NCI-H187 (cell line): ENCODE measurements around the gene DNAJB11.
"Not testable (repeated sequence)": the region's sequence is repeated elsewhere in the genome, so short reads cannot be mapped to it uniquely, and the experiment has no call there.

Source experiments
- DNase-seq, 2 experiments: peaks; one replicate each; lab custom pipeline; 2025; lab: John Stamatoyannopoulos, UW

Gene DNAJB11

GRCh38 chr3:186552408-186553031 is 18.0 kb upstream of the DNAJB11 start:
- DNase-seq: no peak

GRCh38 chr3:186564586-186564985 is 5.9 kb upstream of the DNAJB11 start:
- no peak for DNase-seq

GRCh38 chr3:186566772-186567071 is 3.8 kb upstream of the DNAJB11 start:
- DNase-seq: no peak

DNA sequence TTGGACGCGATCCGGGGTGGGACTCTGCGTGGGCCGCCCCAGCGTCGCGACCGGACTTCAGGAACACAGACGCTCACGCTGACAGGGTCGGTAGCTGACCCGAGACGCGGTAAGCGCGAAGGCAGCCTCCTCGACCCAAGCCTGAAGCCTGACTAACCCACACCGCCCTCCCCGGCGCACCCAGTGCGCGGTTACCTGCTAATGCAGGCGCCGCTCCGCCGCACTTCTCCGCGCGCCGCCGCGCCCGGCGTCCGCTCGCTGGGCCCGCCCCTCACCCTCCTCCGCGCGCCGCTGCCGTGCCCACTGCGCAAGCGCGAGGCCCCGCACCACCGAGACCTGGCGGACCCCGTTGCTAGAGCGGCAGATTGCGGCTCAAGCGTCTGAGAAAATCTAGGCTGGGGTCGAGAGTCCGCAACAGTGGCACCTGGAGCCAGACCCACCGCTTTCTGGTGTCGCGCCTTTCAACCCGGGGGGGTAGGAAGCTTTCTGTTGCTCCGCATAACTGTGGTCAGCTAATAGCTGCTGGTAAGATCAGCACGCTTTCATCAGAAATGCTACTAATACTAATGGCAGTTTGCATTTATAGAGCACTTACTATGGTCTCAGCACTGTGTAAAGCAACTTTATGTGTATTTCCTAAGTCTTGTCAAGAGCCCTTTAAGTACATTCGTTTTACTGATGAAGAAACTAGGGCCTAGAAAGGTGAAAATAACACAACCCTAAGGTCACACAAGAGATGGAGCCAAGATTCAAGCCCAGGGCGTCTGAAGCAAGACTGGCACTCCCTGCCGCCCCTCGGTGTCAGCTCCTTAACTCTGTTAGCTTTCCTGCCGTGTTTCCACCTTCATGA is 3.2 kb upstream of the DNAJB11 start, which contains the start of gene TBCCD1:
TBCCD1 (minus strand) TSS at position 268 of the 850 bp plus-strand sequence. CDS start 3,010 bp downstream, outside the sequence.
- DNase-seq: peak; percentile 71 to 80

GRCh38 chr3:186569361-186569760 is 1.2 kb upstream of the DNAJB11 start:
- not testable (repeated sequence) for DNase-seq

DNA sequence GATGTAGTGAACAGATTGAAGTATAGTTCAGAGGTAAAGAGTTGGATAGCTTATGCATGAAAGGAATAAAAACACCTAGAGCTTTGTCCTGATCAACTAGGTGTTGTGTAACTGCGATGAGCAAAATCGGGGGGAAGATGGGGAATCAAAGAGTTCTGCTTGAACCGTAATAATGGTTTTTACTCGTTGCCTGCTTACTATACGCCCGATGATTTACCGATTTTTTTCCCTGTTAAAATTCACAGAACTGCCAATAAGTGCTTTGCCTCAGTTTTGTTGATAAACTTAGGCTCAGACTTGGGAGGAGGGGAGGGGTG is 783 bp upstream of the DNAJB11 start:
- no peak for DNase-seq

- DNase-seq: no peak
These were observed 572 bp downstream of the DNAJB11 start for GRCh38 chr3:186570941-186571643.

GRCh38 chr3:186571644-186572013 is 1.1 kb downstream of the DNAJB11 start:
- no peak for DNase-seq

- DNase-seq: no peak
These were observed 7.0 kb downstream of the DNAJB11 start for GRCh38 chr3:186577521-186577920.

- no peak for DNase-seq
These were observed 10.3 kb downstream of the DNAJB11 start for GRCh38 chr3:186580785-186581184.

DNA sequence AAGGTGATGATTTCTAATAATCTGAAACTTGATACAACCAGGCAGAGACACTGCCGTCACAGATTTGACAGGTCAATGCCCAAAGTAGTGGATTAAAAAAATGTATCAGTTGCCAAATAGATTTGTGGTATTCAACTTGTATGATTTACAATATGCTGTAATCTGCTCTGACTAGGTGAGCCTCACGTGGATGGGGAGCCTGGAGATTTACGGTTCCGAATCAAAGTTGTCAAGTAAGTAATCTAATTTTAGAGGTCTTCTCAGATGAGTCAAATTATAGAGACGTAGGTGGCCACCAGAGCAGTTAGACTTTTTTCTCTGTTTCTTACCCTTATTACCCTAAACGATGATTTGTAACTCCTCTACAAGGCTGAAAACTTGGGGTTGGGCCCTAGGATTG is 12.0 kb downstream of the DNAJB11 start:
- no peak for DNase-seq

GRCh38 chr3:186583831-186584230 is 13.3 kb downstream of the DNAJB11 start:
- DNase-seq: no peak

DNA sequence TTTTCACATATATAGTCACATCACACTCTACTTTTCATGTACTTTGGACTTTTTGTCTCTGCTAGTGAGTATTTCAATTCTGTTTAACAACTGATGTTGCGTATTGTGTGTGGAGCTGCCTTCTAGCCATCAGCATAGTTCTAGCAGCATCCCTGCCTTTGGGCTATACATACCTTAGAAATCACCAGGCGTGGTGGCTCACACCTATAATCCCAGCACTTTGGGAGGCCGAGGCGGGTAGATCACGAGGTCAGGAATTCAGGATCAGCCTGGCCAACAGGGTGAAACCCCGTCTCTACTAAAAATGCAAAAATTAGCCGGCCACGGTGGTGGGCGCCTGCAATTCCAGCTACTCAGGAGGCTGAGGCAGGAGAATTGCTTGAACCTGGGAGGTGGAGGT is 15.7 kb downstream of the DNAJB11 start:
- not testable (repeated sequence) for DNase-seq

- no peak for DNase-seq
These were observed 16.7 kb downstream of the DNAJB11 start for GRCh38 chr3:186587183-186587582.

DNA sequence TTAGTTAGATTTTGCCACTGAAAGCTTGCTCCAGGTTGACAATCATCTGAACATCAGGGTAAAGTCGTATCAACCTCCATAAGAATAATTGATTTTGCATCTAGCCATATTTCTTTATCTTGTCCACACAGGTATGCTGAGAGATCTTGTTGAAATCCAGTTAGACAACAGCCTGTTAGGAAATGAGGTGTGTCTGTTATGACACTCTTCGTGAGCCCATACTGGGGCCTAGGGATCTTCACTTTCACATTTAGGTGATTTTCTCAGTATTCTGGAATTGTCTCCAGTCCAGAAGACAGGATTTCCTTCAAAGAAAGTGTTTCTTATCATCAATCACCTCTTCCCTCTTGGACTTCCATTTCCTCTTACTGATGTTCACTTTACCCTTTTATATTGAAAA is 18.1 kb downstream of the DNAJB11 start:
- DNase-seq: no peak

DNA sequence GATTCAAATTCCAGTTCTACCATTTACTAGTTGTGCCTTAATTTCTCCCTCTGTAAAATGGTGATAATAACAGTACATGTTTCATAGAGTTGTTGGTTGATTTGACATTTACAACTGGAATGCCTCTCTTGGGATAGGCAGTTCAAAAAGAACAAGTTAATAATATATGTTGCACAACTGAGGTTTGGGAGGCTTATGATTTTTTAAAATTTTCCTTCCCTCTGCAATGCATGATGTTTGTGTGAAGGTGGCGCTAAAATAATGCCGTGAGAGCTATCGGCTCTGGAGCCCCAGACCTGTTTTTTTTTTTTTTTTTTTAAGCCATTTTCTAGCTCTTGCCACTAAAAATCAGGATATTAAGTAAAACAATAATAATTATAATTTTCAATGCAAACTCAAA is 18.6 kb downstream of the DNAJB11 start:
- no peak for DNase-seq

- DNase-seq: no peak
These were observed 19.5 kb downstream of the DNAJB11 start for GRCh38 chr3:186589856-186590579.

DNA sequence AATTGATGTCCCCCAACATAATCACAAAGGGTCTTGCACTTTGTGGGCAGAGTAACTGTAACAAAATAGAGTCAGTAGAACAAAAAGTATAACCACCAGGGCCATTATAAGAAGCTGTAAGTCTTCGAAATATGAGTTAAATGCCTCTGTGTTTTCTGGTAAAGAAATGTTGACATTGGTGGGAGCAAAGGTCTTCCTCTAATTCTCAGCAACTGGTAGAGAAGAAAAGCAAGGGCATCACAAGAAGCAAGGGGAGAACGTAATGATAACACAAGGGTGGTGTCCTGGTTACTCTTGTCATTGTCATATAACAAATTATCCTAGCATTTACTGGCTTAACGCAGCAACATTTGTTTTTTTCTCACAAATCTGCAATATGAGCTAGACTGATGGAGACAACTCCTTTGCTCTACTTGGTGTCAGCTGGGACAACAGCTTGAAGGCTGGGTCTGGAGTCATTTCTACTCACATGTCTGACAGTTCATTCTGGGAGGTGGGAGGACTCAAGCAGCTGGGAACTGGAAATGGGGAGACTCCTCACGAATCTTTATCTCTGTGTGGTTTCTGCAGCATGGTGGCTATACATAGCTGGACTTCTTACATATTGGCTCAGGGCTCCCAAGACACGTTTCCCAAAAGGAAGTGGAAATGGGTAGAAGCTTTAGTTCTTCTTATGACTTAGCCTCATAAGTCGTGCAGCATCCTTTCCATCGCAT is 20.2 kb downstream of the DNAJB11 start:
- DNase-seq: no peak

- DNase-seq: no peak
These were observed 22.2 kb downstream of the DNAJB11 start for GRCh38 chr3:186592682-186593081.

DNA sequence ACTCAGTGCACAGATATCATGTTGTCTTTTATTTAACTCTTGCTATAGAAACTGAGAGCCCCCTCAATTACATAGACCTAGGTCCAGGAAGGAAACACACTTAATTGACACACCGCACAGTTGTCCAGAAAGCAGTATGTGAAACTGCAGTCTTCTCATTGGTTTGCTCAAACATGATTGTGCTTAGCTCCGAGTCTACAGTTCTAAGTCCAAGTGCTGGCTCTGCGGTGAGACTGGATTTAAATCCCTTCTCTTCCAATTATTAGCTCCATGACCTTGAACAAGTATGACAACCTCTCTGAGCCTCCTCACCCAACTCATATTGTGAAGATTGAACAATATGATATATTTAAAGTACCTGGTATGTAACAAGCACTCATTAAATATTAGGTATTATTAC is 23.3 kb downstream of the DNAJB11 start:
- no peak for DNase-seq

DNA sequence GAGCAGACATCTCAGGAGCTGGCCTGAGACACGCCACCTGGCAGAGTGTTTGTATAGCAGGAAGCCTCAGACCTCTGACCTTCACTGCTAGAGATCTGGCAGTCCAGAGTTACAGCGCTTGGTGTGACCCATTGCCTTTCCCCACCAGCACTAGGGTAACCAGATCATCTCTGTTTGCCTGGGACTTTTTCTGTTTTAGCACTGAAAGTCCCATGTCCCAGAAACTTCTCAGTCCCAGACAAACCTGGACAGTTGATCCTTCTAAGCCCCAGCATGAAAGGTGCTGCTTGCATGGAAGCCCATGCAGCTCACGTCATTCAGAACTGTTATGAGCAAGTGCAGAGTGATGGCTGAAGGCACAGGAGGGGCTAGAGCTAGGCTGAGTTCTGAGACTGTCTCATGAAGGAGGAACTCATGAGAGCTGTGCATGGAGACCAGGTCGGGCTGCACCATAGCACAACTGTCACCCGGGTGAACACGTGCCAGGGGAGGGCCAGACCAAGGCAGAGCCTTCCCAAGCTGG is 24.1 kb downstream of the DNAJB11 start:
- no peak for DNase-seq
